Measurements from ENCODE around the gene PLIN1. TPM values are rescaled to one million over a fixed set of nuclear protein-coding genes. Genes with fewer than 3 reads are reported as not detected.

The PLIN1 gene
- total and polyA plus RNA-seq, 2 experiments from 2014 or later = 0.21 to 0.90 TPM

DNA sequence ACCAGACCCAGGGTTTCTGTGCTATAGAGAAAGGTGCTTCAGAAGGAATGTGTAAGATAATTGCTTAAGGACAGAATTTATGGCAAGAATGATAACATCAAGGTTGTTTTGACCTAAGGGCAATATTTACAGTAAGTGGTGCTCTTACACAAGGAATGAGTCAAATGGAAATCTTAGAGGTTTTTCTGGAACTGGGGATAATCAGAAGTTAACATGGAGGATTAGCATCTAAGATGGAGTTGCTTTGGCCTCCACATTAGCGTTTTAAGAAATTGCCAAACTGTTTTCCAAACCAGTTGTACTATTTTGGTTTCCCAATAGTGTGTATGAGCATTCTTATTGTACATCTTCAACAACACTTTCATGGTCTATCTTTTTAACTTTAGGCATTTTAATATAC lies 14.5 kb upstream of the PLIN1 start:
- Histone ChIP-seq H3F3A (replicated peaks; ENCODE audit: low read depth) (no peaks in the 10 kb centered on the region), H3K27me3 (ENCODE audit: insufficient read depth) (no peaks in the 10 kb centered on the region), H4K20me1 (replicated peaks; ENCODE audit: insufficient read depth) (no peaks in the 10 kb centered on the region; the same call in 1 of the 2 replicates), H3K9me2 (ENCODE audit: insufficient read depth) (no peaks in the 10 kb centered on the region; the same call in 1 of the 2 replicates), H3K4me2 (no peak overlapping the region), H3K79me2 (replicated peaks; ENCODE audit: insufficient read depth) (no peaks in the 10 kb centered on the region), H3K36me3 (ENCODE audit: insufficient read depth) (no peaks in the 10 kb centered on the region), H3K4me3 (no peak overlapping the region), H3K4me1 (ENCODE audit: insufficient read depth) (no peaks in the 10 kb centered on the region), H2AFZ (no peak overlapping the region), H3K27ac (ENCODE audit: low read depth) (no peak overlapping the region)
- ATAC-seq (no peak), DNase-seq (ENCODE audit: low spot score) (no peak)
- peaks cover 3% of the 10 kb centered on the region; the same call in 2 of the 3 replicates for H3K4me1 Mint-ChIP-seq
- H3K4me3 Mint-ChIP-seq = no peak overlapping the region
- H3K27me3 Mint-ChIP-seq (ENCODE audit: insufficient read depth, low read depth, poor library complexity) = peaks cover 9% of the 10 kb centered on the region
- no peaks in the 10 kb centered on the region for H3K36me3 Mint-ChIP-seq (ENCODE audit: low read depth)
- no peak overlapping the region for H3K27ac Mint-ChIP-seq
- no peaks in the 10 kb centered on the region for H3K9me3 Mint-ChIP-seq
- TF ChIP-seq, protein P1, sequence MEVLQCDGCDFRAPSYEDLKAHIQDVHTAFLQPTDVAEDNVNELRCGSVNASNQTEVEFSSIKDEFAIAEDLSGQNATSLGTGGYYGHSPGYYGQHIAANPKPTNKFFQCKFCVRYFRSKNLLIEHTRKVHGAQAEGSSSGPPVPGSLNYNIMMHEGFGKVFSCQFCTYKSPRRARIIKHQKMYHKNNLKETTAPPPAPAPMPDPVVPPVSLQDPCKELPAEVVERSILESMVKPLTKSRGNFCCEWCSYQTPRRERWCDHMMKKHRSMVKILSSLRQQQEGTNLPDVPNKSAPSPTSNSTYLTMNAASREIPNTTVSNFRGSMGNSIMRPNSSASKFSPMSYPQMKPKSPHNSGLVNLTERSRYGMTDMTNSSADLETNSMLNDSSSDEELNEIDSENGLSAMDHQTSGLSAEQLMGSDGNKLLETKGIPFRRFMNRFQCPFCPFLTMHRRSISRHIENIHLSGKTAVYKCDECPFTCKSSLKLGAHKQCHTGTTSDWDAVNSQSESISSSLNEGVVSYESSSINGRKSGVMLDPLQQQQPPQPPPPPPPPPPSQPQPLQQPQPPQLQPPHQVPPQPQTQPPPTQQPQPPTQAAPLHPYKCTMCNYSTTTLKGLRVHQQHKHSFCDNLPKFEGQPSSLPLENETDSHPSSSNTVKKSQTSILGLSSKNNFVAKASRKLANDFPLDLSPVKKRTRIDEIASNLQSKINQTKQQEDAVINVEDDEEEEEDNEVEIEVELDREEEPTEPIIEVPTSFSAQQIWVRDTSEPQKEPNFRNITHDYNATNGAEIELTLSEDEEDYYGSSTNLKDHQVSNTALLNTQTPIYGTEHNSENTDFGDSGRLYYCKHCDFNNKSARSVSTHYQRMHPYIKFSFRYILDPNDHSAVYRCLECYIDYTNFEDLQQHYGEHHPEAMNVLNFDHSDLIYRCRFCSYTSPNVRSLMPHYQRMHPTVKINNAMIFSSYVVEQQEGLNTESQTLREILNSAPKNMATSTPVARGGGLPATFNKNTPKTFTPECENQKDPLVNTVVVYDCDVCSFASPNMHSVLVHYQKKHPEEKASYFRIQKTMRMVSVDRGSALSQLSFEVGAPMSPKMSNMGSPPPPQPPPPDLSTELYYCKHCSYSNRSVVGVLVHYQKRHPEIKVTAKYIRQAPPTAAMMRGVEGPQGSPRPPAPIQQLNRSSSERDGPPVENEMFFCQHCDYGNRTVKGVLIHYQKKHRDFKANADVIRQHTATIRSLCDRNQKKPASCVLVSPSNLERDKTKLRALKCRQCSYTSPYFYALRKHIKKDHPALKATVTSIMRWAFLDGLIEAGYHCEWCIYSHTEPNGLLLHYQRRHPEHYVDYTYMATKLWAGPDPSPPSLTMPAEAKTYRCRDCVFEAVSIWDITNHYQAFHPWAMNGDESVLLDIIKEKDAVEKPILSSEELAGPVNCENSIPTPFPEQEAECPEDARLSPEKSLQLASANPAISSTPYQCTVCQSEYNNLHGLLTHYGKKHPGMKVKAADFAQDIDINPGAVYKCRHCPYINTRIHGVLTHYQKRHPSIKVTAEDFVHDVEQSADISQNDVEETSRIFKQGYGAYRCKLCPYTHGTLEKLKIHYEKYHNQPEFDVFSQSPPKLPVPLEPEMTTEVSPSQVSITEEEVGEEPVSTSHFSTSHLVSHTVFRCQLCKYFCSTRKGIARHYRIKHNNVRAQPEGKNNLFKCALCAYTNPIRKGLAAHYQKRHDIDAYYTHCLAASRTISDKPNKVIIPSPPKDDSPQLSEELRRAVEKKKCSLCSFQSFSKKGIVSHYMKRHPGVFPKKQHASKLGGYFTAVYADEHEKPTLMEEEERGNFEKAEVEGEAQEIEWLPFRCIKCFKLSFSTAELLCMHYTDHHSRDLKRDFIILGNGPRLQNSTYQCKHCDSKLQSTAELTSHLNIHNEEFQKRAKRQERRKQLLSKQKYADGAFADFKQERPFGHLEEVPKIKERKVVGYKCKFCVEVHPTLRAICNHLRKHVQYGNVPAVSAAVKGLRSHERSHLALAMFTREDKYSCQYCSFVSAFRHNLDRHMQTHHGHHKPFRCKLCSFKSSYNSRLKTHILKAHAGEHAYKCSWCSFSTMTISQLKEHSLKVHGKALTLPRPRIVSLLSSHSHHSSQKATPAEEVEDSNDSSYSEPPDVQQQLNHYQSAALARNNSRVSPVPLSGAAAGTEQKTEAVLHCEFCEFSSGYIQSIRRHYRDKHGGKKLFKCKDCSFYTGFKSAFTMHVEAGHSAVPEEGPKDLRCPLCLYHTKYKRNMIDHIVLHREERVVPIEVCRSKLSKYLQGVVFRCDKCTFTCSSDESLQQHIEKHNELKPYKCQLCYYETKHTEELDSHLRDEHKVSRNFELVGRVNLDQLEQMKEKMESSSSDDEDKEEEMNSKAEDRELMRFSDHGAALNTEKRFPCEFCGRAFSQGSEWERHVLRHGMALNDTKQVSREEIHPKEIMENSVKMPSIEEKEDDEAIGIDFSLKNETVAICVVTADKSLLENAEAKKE (CRISPR knock-in tag; IDR thresholded peaks at IDR 0.05) = no peak
- TF ChIP-seq ETS1 (IDR thresholded peaks at IDR 0.05) (no peak), POLR2AphosphoS5 (IDR thresholded peaks at IDR 0.05; ENCODE audit: low read depth) (no peak), ZNF114 (CRISPR knock-in tag; IDR thresholded peaks at IDR 0.05) (no peak), EZH2phosphoT487 (IDR thresholded peaks at IDR 0.05; ENCODE audit: unreplicated experiment) (no peak), NANOG (IDR thresholded peaks at IDR 0.05; ENCODE audit: borderline replicate concordance) (no peak), CTCF (conservative IDR thresholded peaks at IDR 0.05; ENCODE audit: low read depth in 2 of 2) (no peak), EZH2 (IDR thresholded peaks at IDR 0.05; ENCODE audit: low read depth, unreplicated experiment) (no peak), ZNF331 (CRISPR knock-in tag; IDR thresholded peaks at IDR 0.05; ENCODE audit: low read depth) (no peak), REST (IDR thresholded peaks at IDR 0.05; ENCODE audit: unreplicated experiment) (no peak), STAT1 (IDR thresholded peaks at IDR 0.05; ENCODE audit: unreplicated experiment) (no peak), JUNB (IDR thresholded peaks at IDR 0.05; ENCODE audit: unreplicated experiment) (no peak), CREB1 (CRISPR knock-in tag; IDR thresholded peaks at IDR 0.05; ENCODE audit: low read depth) (no peak)

Data from GM23338 (cell line).